GM12892 (cell line): ENCODE results near the gene EPB41L3.

Experiments
- POLR2A ChIP-seq: IDR thresholded peaks from 2 replicates; pipeline ENCODE4 v1.6.1; 2011; ENCODE audit warnings: low read depth, low read length, control low read depth
- POLR2AphosphoS5 ChIP-seq: IDR thresholded peaks from 2 replicates; pipeline ENCODE4 v1.6.1; 2011; ENCODE audit warnings: low read depth, low read length, control low read depth
- TAF1 ChIP-seq: IDR thresholded peaks from 2 replicates; pipeline ENCODE4 v1.6.1; 2011; ENCODE audit warnings: low read depth, mild to moderate bottlenecking, control low read depth, low read length, borderline replicate concordance

DNA sequence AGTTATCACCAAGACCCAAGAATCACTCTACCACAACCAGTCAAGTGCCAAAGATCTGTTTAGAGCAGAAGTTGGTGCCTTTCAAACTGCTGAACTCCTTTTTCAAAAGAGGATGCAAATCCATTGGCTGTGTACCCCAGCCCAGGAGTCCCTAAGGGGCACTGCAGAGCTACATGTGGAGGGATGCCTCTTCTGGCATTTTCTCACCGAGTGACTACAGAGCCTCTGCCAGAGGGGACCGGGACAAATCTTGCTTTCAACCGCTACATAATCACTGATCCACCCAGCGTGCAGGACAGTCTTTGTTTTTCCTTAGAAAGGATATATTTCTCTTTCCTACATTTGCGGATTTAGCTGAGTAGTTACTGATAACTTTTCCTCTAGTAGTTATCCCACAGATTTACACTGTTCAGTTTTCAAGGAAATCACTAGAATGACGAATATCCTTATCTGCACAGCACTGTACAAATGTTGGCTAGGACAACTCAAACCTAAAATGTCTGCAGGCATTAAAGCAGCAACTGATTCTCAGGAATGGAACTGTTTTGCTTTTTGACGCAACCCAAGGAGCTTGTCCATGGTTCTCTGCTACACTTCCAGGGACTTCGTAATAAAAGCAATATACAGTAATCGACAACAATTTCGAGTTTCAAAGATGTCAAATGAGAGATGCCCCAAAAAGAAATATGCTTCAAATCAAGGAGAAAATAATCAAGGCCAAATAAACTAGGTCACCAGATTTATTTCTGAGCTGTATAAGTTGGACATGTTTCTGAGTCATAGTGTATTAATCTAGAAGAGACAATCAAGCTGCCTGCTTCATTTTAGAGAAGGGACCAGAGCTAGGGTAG, 24.1 kb downstream of the EPB41L3 start:
- TF ChIP-seq POLR2A: no peak
- no peak for TF ChIP-seq POLR2AphosphoS5
- TF ChIP-seq TAF1: no peak
